Stimulated activated CD4-positive, alpha-beta T cell treated with anti-CD3 and anti-CD28 coated beads, TNF-alpha, amount 100 ng/mL, for 48 hours (primary cell): ENCODE data around the gene STAT5A.
A peak's percentile ranks its signal among the peaks of the same experiment; 100 is the strongest.
"Not testable (repeated sequence)": the region's sequence is repeated elsewhere in the genome, so short reads cannot be mapped to it uniquely, and the experiment has no call there.

Experiments used
- DNase-seq, 3 donors: peaks; one replicate each; pipeline ENCODE4 v3.0.0-alpha.2; 2020; ENCODE audit warnings: low read depth in 3 of 3

STAT5A gene

GRCh38 chr17:42333053-42333452 lies 44.8 kb downstream of the STAT5A start:
- no peak for DNase-seq

GRCh38 chr17:42334677-42335076 lies 46.4 kb downstream of the STAT5A start:
- no peak for DNase-seq

GRCh38 chr17:42337442-42337841 lies 49.1 kb downstream of the STAT5A start:
- peak; percentile 58 to 72 (median 71) for DNase-seq

GRCh38 chr17:42338427-42338985 lies 50.2 kb downstream of the STAT5A start:
- no peak for DNase-seq

GRCh38 chr17:42339221-42339620 lies 50.9 kb downstream of the STAT5A start:
- no peak for DNase-seq

GRCh38 chr17:42340691-42341127 lies 52.4 kb downstream of the STAT5A start:
- DNase-seq: peak in 1 of 3 donors; percentile 32

- no peak for DNase-seq
Measured at GRCh38 chr17:42341568-42341967, 53.3 kb downstream of the STAT5A start.

GRCh38 chr17:42342242-42343008 lies 54.1 kb downstream of the STAT5A start:
- DNase-seq: peak in 1 of 3 donors; percentile 43

- DNase-seq: no peak
Measured at GRCh38 chr17:42345396-42346073, 57.2 kb downstream of the STAT5A start.

- no peak for DNase-seq
Measured at GRCh38 chr17:42346481-42346880, 58.2 kb downstream of the STAT5A start.

- no peak for DNase-seq
Measured at GRCh38 chr17:42347198-42347597, 58.9 kb downstream of the STAT5A start.

GRCh38 chr17:42347606-42348005 lies 59.3 kb downstream of the STAT5A start:
- no peak for DNase-seq

- no peak for DNase-seq
Measured at GRCh38 chr17:42348104-42348503, 59.8 kb downstream of the STAT5A start.

GRCh38 chr17:42354956-42355843 lies 66.9 kb downstream of the STAT5A start:
- no peak for DNase-seq

- no peak for DNase-seq
Measured at GRCh38 chr17:42358434-42358833, 70.1 kb downstream of the STAT5A start.

- DNase-seq: no peak
Measured at GRCh38 chr17:42359133-42359532, 70.8 kb downstream of the STAT5A start.

- not testable (repeated sequence) for DNase-seq
Measured at GRCh38 chr17:42360388-42360787, 72.1 kb downstream of the STAT5A start.
